ENCODE data around the gene ANXA2.

Gene ANXA2

DNA sequence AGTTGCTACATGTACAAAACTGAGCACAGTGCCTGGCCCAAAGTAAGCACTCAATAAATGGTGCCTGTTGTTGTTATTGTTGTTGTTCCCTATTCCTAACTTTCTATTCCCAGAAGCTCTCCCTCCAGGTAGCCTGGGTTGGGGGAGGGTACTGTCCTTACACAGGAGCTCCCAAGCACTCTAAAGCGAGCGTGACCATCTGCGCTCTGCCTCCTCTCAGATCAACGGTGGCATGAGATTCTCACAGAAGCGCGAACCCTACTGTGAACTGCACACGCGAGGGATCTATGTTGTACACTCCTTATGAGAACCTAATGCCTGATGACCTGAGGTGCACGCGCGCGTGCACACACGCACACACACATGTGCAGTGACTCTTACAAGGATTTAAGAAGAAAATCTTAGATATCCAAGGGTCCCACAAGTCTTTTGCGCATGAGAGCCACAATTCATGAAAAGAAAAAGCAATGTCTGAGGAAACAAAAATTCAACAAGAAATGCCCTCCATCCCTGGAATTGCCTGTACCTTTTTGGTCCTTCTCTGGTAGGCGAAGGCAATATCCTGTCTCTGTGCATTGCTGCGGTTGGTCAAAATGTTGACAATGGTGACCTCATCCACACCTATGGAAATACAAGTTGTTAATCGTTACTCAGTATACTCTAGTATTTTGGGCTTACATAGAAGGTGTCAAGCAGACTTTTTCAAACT lies 33.7 kb downstream of the ANXA2 start:
- no peak for DNase-seq

DNA sequence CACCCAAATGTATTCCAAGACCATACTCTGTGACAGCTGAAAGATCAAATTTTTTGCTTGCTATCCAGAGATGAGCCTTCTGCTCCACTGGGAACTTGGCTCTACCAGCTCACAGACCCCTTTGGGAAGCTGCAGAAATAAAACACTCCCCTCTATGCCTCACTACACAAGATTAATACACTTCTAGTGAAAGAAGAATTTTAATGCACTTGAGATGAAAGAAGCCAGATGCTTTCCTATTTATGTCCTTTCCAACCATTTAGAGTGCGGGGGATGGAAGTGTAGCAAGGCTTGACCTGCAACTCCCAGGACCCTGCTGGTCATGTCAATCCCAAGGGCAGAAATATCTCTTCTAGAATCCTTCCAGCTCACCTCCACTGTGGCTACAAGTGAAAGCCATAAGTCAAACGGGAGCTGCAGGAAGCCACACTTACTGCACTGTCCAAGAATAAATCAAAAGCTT lies 34.7 kb downstream of the ANXA2 start:
- DNase-seq = no peak

DNA sequence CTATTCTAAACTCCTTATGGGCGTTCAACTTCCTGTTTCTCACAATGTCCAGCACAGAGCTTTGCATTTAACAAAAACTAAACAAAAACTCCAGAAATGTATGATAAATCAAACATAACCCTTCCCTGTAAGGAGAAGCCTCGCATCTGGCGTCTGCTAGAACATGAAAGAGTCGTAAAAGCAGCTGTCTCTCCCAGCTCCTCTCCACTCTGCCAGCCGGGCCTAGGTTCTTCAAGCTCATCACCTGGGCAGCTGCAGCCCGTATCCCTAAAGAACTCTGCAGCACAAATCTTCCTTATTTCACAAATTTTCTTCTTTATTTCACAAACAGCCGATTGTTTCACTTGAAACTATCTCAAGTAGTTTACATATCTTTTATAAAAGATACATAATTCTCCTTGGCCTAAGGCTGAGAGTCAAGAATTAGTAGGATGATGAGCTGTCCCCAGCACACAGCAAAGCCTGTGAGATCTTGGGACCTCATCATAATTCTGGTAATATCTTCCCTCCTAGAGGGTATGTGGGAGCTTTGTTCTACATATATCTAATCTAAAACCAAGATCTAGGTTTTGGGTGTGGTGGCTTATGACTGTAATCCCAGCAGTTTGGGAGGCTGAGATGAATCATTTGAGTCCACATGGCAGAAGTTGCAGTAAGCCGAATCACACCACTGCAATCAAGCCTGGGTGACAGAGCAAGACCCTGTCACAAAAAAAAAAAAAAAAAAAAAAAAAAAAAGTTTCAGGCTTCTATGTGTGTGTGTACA lies 35.3 kb downstream of the ANXA2 start:
- no peak for DNase-seq

DNA sequence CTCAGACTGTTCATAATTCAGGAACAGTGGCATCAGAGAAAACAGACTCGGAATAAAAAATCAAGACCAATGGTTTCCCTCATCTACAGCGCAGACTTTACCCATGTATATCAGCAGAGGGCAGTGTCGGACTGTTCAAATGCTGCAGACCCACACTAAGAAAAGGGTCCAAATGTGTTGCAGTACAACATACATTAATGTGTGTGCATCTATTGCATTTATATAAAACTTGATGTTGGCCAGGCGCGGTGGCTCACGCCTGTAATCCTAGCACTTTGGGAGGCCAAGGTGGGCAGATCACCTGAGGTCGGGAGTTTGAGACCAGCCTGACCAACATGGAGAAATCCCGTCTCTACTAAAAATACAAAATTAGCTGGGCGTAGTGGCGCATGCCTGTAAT lies 38.0 kb downstream of the ANXA2 start:
- peak; percentile 32 for DNase-seq

DNA sequence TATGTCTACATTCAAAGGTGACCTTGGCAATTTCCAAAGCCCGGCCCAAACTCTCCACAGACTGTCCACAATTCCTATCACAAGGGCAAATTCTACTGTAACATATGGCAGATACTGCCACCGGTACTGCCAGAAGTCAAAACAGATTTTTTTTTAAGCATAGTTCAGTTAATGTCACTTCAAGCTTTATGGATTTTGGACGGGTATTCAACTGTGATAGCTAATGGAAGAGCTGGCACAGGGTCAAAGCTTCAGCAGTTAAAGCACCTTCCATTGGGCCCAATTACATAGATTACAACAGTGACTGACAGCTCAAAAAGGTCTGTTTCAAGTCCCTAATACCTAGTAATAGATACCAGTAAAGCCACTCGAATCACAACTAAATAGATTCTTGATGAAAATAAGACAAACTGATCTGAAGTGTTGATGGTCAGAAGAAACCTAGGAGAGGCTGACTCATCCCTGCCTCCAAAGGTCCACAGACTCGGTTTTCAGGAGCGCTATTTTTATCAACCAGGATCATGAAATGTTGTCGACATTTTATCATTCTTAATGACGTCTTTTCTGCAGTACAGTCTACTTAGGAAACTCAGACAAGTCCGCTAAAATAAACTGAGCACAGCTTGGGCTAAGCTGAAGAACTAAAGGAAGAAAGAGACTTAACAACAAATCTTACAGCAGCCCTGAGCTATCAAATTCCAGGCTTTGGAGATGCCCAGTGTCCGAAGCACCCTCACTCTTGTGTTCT lies 38.7 kb downstream of the ANXA2 start:
- DNase-seq = no peak

DNA sequence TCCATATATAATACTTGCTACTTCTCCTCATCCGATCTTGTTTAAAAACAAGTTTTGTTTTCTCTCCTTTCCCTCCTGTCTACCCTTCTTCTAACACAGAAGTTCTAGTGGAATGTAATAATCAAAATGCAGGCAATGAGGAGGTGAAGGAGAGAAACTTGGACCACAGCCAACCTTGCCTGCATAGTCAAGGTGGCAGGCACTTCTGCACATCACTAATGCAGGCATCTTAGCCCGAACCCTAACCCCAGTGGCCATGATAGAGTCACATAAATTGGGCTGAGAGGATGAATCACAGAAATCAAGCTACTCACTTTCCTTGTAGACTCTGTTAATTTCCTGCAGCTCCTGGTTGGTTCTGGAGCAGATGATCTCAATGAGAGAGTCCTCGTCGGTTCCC lies 41.0 kb downstream of the ANXA2 start:
- DNase-seq = no peak

DNA sequence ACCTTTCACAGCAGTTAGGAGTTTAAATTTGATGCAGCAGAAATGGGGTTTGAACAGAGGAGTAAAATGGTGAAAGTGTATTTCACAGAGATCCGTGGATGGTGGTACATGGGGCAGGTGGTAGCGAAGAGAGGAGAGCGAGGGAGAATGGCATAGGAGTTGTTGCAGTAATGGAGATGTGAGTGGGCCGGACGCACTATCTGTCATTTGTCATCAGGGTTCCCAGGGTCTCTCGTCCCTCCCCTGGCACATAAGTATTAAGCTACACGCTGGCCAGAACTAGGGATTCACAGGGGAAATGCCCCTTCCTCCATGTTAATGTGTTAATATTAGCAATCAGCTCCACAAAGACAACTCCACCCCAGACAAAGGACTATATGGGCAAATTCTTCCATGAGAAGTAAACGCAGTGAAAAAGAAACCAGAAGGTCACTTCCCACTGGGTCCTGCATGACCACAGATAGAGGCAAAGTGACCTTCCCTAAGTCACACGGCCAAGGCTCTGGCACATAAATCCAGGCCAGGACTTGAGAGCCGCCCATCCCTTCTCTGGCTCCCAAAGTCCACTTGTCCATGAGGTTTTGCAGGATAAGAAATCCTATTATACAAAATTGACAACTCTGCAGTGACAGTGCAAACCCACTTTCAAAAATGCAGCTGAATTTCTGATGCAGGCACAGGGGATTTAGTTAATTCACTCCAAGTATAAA lies 42.5 kb downstream of the ANXA2 start:
- no peak for DNase-seq

DNA sequence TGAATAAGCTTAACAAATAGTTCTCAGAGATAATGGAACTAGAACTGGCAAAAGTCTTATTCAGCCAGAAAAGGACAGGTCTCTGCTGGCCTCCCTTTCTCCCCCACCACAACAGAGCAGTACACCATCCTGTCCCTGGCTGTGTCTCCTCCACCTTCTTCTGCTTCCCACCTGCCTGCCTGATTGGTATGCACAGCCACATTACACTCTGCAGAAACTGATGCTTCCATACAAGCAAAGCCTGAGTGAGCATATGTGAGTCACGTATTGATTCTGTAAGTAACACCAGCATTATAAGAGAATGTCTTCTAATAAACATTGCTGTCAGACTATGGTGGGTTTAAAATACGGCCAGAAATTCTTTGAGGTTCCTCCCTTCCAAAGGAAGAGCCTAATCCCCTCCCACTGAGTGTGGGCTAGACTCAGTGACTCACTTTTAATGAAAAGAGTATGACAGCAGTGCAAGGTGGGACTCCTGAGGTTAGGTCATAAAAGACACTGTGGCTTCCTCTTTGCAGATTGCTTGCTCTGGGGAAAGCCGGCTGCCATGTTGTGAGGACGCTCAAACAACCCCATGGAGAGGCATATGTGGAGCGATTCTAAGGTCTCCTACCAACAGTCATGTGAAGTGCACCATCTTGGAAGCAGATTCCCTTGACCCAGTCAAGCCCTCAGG lies 44.4 kb downstream of the ANXA2 start:
- DNase-seq = no peak

DNA sequence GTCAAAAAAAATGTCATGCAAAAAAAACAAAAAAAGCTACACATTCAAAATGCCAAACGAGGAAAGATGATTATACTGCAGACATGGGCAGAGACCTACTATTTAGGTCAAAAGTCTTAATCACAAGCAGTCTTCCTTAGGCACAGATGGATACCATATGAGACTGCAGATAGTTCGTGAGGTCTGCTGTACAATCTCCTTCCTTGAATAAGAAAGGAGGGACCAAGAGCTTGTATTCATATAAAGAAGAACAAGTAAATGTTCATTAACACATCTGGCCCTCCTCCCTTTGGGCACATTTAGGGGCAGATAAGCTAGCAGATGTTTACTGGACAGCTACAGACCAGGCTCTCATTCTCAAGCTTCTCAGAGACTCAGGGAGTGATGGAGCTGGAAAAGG lies 45.3 kb downstream of the ANXA2 start:
- DNase-seq = no peak

DNA sequence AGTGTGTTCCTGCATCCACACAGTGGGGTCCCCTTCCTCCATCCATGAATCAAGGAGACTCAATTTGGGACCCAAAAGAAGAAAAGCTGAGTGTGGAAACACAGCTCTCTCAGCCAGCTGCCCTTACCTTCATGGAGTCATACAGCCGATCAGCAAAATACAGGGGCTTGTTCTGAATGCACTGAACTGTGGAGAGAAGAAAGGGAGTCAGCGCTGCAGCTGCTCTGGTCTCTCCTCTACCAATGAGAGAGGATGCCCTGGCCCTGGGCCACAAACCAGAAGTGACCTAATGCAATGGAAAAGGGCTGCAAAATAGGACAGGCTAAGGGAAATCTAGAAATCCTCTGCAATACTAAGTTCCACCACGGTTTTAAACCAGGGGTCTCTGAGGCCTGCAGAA lies 46.7 kb downstream of the ANXA2 start:
- DNase-seq = no peak

DNA sequence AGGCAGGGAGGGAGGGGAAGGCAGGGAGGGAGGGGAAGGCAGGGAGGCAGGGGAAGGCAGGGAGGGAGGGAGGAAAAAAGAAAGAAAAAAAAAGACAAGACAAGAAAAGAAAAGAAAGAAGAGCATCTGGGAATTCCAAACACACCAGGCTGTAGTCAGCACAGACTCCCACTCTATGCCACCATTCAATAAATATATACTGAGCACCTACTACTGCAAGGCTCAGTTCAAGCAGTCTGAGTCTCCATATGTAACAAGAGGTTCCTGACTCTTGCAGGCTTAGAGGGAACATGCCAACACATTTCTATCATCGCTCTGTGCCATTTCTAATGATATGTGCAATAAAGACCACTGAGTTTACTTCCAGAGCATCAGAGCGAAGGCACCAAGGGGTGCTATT lies 47.7 kb downstream of the ANXA2 start:
- DNase-seq = no peak

DNA sequence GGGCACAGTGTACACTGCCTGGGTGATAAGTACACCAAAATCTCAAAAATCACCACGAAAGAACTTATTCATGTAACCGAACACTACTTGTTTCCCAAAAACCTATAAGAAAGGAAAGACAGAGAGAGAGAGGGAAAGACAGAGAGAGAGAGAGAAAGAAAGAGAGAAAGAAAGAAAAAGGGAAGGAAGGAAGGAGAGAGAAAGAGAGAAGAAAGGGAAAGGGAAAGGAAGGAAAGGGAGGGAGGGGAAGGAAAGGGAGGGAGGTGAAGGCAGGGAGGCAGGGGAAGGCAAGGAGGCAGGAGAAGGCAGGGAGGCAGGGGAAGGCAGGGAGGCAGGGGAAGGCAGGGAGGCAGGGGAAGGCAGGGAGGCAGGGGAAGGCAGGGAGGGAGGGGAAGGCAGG lies 48.2 kb downstream of the ANXA2 start:
- no peak for DNase-seq

DNA sequence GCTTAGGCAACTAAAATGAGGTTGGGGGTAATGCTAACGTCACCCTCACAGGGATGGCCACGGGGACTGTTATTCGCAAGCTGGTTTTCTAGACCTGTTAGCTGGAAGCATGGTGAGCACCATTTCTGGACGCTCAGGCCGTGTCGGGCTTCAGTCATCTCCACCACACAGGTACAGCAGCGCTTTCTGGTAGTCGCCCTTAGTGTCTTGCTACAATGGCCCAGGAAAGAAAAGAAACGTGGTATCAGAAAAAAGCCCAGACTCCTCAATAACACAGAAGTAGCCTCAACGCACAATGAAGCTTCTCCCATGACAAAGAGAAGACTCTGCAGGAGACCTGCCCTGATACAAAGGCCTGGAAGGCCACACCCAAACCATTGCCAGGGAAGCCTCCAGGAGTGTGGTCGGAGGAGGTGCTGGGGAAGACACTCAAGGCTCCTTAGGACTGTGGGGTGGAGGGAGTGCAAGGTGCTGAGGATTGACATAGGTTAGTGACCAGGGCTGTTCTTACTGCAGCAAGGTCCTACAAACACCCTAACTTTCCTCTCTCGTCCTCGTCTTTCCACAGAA lies 50.2 kb downstream of the ANXA2 start:
- DNase-seq = no peak

DNA sequence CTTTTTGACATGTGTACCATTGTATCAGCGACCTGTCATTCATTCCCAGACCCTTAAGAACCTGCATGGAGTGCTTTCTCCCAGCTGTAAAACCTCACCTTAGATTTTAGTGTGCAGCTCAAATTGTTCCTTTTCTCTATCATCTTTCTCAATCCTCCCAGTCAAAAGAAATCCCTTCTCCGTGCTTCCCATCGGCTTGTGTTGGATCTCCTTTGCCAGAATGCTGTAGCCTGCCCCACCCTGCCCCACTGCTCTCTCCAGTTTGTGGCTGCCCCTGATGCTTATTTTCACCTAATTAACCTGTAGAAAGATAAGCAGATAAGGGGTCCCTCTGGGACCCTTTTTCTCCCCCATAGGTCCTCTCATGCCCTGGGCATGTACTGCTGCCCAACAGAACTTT lies 51.1 kb downstream of the ANXA2 start:
- no peak for DNase-seq

DNA sequence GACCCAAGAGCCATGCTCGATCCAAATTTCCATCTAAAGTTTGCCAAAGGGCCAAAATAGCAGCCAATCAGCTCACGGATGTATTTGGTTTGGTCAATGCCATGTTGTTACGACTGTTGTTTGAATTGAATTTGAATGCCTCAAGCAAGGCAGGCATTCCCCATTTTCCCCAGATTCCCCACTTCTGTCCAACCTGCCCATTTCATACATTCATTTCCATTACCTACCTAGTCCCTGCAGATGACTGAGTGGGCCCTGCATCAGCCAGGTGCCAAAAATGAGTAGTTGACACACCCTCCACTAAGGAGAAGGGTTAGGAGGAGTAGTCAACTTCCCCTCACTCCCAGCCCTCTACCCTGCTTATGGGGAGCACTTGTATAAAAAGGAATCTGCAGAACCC lies 51.7 kb downstream of the ANXA2 start:
- no peak for DNase-seq

DNA sequence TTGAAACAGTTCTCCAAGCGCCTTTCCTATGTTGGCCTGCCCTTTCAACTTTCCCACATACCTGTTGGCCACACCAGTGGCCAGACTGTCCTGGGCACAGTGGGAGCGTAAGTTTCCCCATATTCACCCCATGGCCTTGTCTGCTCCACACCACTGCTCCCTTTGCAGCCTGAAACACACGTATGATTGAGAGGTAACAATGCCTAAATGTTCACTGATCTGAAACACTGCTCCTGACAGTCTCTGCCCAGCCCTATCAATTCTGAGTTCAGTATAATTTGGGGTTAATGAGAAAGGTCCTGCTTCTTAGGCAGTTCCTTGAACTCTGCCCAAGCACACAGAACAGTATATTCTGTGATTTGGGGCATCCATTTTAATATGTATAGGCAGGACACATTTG lies 52.2 kb downstream of the ANXA2 start:
- no peak for DNase-seq

DNA sequence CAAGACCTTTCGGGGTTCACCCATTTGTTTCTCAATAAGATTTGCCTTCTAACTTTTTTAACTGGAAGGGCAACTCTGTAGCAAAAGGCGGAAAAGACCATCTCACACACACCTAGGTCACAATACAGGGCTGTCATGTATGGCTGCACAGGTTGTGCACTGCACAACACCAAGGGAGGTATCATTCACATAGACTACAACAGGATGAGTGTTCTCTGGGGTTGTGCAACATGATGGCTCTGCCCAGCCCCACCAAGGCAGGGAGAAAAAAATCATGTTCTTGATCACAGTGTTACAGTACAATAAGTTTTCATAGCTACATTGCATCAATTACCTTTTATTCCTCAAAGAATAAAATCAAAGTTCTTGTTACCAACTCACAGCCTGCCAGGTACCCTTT lies 52.8 kb downstream of the ANXA2 start:
- no peak for DNase-seq

DNA sequence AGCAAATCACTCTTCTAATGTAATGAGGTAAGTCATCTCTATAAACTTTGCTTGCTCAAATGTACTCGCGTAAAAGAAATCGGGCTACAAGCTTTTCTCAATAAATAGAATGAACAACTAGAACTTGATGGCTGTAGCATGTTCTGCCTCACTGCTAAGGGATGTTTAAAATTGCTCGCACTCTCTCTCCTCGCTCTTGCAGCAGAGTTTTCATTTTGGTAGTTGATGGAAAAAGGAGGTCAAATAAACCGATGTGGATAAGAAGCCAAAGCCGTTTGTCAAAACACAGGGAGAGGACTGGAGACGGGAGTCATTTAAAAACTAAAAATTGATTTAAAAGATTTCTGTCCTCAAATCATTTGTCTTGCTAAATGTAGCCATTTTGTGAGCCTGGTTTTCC lies 53.3 kb downstream of the ANXA2 start:
- DNase-seq = no peak

DNA sequence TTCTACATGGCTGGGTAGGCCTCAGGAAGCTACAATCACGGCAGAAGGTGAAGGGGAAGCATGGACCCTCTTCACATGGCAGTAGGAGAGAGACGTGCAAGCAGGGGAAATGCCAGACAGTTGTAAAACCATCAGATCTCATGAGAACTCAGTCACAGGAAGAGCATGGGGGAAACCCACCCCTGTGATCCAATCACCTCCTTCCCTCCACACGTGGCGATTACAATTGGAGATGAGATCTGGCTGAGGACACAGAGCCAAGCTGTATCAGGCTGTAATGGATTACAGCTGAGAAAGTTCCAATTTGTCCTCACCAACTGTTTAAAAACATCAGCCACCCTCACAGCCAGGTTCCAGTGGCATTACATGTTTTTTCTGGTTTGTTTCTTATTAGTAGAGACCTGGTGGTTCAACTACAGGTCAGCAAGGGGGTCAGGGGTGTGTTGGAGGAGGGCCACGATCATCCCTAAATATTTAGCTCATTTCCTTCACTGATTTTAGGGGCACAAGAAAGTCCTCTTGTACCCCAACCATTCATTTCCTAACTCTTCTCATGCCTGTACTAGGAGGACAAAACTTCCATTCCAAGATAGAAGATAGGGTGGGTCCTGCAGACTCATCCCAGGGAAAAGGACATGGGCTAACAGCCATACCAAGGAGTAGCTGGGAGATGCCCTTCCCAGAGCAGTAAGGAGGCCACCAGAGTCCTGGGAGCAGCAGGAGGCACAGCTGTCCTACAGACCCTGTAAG lies 54.4 kb downstream of the ANXA2 start:
- no peak for DNase-seq

DNA sequence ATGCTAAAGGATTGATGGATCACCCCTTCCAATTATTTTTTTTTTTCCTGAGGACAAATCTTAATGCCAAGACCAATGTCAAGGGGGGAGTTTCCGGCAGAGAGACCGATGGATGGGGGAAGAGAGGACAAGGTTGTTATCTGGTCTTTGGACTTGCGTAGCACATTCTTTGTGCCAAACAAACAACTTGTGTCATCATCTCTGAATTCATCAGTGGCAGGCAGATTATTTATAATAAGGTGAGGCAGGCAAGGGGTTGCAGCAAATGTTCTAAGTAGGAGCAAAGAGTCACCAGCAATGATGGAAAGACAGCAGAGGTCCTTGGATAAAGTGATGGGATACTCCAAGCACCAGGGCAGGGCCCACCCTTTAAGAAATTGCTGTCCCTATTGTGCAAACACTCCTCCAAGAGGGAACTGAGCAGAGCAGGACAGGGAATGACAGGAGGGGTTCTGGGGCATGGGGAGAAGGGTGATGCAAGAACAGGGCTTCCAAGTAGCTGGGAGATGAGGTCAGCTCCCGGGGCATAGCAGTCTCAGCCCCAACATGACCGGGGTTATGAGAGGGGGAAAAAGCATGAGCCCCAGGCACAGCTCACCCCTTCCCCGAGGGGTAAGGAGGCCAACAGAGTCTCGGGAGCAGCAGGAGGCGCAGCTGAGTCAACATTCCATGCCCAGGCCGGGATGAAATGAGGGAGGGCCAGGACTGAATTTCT lies 57.4 kb downstream of the ANXA2 start:
- no peak for DNase-seq

DNA sequence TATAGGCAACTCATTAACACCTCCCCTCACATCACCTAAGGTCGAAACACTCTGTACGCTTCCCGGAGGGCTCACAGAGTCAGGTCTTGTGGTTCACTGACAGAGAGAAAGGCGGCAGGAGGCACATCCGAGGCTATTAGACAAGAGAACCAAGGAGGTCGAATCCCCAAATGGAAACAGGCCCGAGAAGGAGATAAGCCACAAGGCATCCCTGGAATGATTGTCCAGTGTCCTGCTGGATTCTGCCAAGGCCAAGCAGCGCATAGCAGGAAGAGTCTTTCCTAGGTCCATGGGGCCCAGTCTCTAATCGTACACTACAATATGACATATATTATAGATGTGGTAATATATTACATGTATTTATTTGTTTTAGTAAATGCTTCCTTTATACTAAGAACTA lies 58.5 kb downstream of the ANXA2 start:
- DNase-seq = no peak
